NB4 (cell line): ENCODE data around the gene ZNF20.
"Not testable (repeated sequence)": the region's sequence is repeated elsewhere in the genome, so short reads cannot be mapped to it uniquely, and the experiment has no call there.

ENCODE experiments used
- POLR2A ChIP-seq: IDR thresholded peaks from 2 replicates; pipeline ENCODE4 v1.6.1; 2011; ENCODE audit warnings: mild to moderate bottlenecking; ENCODE audit not compliant: insufficient read length; ENCODE audit errors: extremely low read depth
- TF ChIP-seq, protein P1 (sequence below): IDR thresholded peaks from one replicate; pipeline ENCODE4 v1.5.1; 2012; ENCODE audit warnings: low read depth, low read length
- TF ChIP-seq, protein P2 (sequence below): IDR thresholded peaks from 2 replicates; pipeline ENCODE4 v1.6.1; 2011; ENCODE audit warnings: low read depth, low read length

DNA sequence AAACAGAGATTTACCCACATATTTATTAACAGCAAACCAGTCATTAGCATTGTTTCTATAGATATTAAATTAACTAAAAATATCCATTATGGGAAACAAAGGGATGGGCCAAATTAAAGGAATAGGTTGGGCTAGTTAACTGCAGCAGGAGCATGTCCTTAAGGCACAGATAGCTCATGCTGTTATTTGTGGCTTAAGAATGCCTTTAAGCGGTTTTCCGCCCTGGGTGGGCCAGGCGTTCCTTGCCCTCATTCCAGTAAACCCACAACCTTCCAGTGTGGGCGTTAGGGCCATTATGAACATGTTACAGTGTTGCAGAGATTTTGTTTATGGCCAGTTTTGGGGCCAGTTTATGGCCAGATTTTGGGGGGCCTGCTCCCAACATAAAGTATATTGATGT lies 36.2 kb downstream of the ZNF20 start:
- TF ChIP-seq, protein P1, sequence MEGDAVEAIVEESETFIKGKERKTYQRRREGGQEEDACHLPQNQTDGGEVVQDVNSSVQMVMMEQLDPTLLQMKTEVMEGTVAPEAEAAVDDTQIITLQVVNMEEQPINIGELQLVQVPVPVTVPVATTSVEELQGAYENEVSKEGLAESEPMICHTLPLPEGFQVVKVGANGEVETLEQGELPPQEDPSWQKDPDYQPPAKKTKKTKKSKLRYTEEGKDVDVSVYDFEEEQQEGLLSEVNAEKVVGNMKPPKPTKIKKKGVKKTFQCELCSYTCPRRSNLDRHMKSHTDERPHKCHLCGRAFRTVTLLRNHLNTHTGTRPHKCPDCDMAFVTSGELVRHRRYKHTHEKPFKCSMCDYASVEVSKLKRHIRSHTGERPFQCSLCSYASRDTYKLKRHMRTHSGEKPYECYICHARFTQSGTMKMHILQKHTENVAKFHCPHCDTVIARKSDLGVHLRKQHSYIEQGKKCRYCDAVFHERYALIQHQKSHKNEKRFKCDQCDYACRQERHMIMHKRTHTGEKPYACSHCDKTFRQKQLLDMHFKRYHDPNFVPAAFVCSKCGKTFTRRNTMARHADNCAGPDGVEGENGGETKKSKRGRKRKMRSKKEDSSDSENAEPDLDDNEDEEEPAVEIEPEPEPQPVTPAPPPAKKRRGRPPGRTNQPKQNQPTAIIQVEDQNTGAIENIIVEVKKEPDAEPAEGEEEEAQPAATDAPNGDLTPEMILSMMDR: not testable (repeated sequence)
- TF ChIP-seq, protein P2, sequence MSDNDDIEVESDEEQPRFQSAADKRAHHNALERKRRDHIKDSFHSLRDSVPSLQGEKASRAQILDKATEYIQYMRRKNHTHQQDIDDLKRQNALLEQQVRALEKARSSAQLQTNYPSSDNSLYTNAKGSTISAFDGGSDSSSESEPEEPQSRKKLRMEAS: not testable (repeated sequence)
- TF ChIP-seq POLR2A: not testable (repeated sequence)
